Body of pancreas (tissue), 4 donors: Measurements from ENCODE around the gene VWA8. TPM values are rescaled to one million over a fixed set of nuclear protein-coding genes. Genes with fewer than 3 reads are reported as not detected.

Experiments
- ATAC-seq: fragments of 150-250 bp; one replicate; pipeline ENCODE4 v1.9.1; 2016
- DNase-seq, 4 donors: peaks; one replicate each; pipeline ENCODE4 v3.0.0-alpha.2; 2019
- H3K27ac ChIP-seq, 4 donors: fragments of 200-600 bp; sonication (generic); 1 replicate in 3 of 4; 2 replicates in 1 of 4; pipeline versions ENCODE4 v1.5.1 to v1.6.1; 2016 to 2019; ENCODE audit warnings: mild to moderate bottlenecking in 1 of 4, mixed read lengths in 1 of 4, moderate library complexity in 1 of 4
- H3K27me3 ChIP-seq, 2 donors: fragments of 200-600 bp; sonication (generic); one replicate each; pipeline ENCODE4 v1.6.0; 2016; ENCODE audit warnings: mild to moderate bottlenecking in 1 of 2
- H3K36me3 ChIP-seq, 2 donors: fragments of 200-600 bp; sonication (generic); replicated peaks in 1 of 2; 2 replicates each; pipeline ENCODE4 v1.5.1; 2016; ENCODE audit warnings: low read depth in 2 of 2; ENCODE audit not compliant: insufficient read depth in 1 of 2
- H3K4me1 ChIP-seq: fragments of 200-600 bp; sonication (generic); one replicate; pipeline ENCODE4 v1.6.0; 2016
- H3K4me3 ChIP-seq, 2 donors: fragments of 200-600 bp; sonication (generic); 1 replicate in 1 of 2; 2 replicates in 1 of 2; pipeline ENCODE4 v1.5.1; 2016 to 2019
- H3K9me3 ChIP-seq, 3 donors: fragments of 200-600 bp; sonication (generic); 1 replicate in 2 of 3; 2 replicates in 1 of 3; pipeline ENCODE4 v1.5.1; 2016
- CTCF ChIP-seq, 7 experiments: fragments of 450-650 bp in 4 of 7; fragments of 200-600 bp in 3 of 7; sonication (generic) in 3 of 7; IDR thresholded peaks; one replicate each; pipeline ENCODE4 v1.5.1; 2016 to 2019; ENCODE audit warnings: antibody characterized with exemption in 7 of 7
- POLR2A ChIP-seq, 3 donors: fragments of 450-650 bp; IDR thresholded peaks; one replicate each; pipeline ENCODE4 v1.6.1; 2016; ENCODE audit warnings: antibody characterized with exemption in 3 of 3, mild to moderate bottlenecking in 2 of 3
- WGBS, 2 donors: methylation state at CpG; one replicate each; pipeline ENCODE4 v1.1.5; 2017; 5-methylcytosine and 5-hydroxymethylcytosine counted together
- intact Hi-C: fragments of 100-400 bp; cut with DNase I; formaldehyde crosslinking; loops from one replicate; pipeline ENCODE4 v1.15.1; 2023
- total RNA-seq, 2 donors: library from RNA; depleted of rRNA; stranded (reverse); fragments of >200 nt; gene quantifications; one replicate each; pipeline ENCODE4 v1.1.0, GENCODE V29; 2016

VWA8 gene
- total RNA-seq, 2 donors from 2014 or later: 15.8 to 29.3 TPM

- 55 to 58% methylated on average over 3 of the region's 3 CpGs for WGBS, 2 donors
- intact Hi-C loops: no loop called here
- no peaks in the 10 kb centered on the region for H3K9me3 ChIP-seq
- H3K27me3 ChIP-seq: no peaks in the 10 kb centered on the region
- ATAC-seq (no peak), DNase-seq (no peak)
- H3K4me1 ChIP-seq: peaks cover 6% of the 10 kb centered on the region
- TF ChIP-seq POLR2A (IDR thresholded peaks at IDR 0.05) (no peak), CTCF (IDR thresholded peaks at IDR 0.05) (no peak)
- H3K4me3 ChIP-seq: no peak overlapping the region
- H3K36me3 ChIP-seq: no peaks in the 10 kb centered on the region
- H3K27ac ChIP-seq: no peak overlapping the region
Measured at GRCh38 chr13:41944635-41945397, 16.1 kb downstream of the VWA8 start.

GRCh38 chr13:41944229-41944628, 16.7 kb downstream of the VWA8 start:
- no peak for DNase-seq
- intact Hi-C loops: no loop called here

GRCh38 chr13:41942462-41943094, 18.3 kb downstream of the VWA8 start:
- Histone ChIP-seq H3K27me3 (no peaks in the 10 kb centered on the region), H3K36me3 (no peaks in the 10 kb centered on the region), H3K4me3 (no peak overlapping the region), H3K4me1 (peaks cover 16% of the 10 kb centered on the region), H3K9me3 (no peaks in the 10 kb centered on the region), H3K27ac (peak overlapping the region in 1 of 4 donors; percentile 29)
- ATAC-seq (peak; percentile 30), DNase-seq (no peak)
- intact Hi-C loops: no loop called here
- 88 to 100% methylated on average over 2 of the region's 2 CpGs for WGBS, 2 donors
- no peak for TF ChIP-seq POLR2A (IDR thresholded peaks at IDR 0.05)
- no peak for TF ChIP-seq CTCF (IDR thresholded peaks at IDR 0.05)

More at GRCh38 chr13:41944229-41944628, 16.7 kb downstream of the VWA8 start:
- no peak for ATAC-seq
- no peaks in the 10 kb centered on the region for H3K27me3 ChIP-seq
- H3K36me3 ChIP-seq: no peaks in the 10 kb centered on the region
- TF ChIP-seq POLR2A (IDR thresholded peaks at IDR 0.05): no peak
- no peak for TF ChIP-seq CTCF (IDR thresholded peaks at IDR 0.05)
- H3K4me3 ChIP-seq: no peak overlapping the region
- WGBS, 2 donors: 94 to 95% methylated on average over 3 of the region's 3 CpGs
- no peak overlapping the region for H3K27ac ChIP-seq
- no peaks in the 10 kb centered on the region for H3K9me3 ChIP-seq
- H3K4me1 ChIP-seq: peaks cover 8% of the 10 kb centered on the region

- H3K4me3 ChIP-seq: no peak overlapping the region
- no peaks in the 10 kb centered on the region for H3K36me3 ChIP-seq
- DNase-seq (no peak), ATAC-seq (no peak)
- H3K27me3 ChIP-seq: no peaks in the 10 kb centered on the region
- 71 to 74% methylated on average over 5 of the region's 5 CpGs for WGBS, 2 donors
- intact Hi-C loops: no loop called here
- no peak overlapping the region for H3K27ac ChIP-seq
- TF ChIP-seq POLR2A (IDR thresholded peaks at IDR 0.05) (no peak), CTCF (IDR thresholded peaks at IDR 0.05) (no peak)
- peaks cover 16% of the 10 kb centered on the region for H3K4me1 ChIP-seq
- H3K9me3 ChIP-seq: no peaks in the 10 kb centered on the region
Measured at GRCh38 chr13:41941174-41941573, 19.7 kb downstream of the VWA8 start.
